GM18867 (cell line): ENCODE measurements around the gene ANKHD1.
A peak's percentile ranks its signal among the peaks of the same experiment; 100 is the strongest.

Experiments used
- ATAC-seq: cut with Tn5 transposase; IDR thresholded peaks from one replicate; pipeline ENCODE4 v1.9.1; 2021; ENCODE audit warnings: mild to moderate bottlenecking, moderate library complexity; ENCODE audit not compliant: unreplicated experiment

Gene ANKHD1

DNA sequence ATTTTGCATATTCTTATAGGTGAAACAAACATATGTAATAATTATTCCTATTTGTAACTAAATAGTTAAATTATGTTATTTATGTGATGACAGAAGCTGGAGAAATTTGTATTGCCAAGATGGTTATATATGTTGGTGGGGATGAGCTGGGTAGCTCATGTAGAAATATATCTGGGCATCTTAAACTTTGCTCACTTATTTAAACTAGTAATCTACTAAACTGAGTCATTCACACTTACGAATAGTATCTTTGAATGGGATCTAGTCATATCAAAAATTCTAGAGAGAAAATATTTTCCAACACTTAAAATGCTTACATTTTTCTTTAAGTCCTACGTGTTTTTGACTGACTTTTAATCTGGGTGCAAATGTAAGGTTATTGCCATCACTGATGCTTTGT is 101.2 kb downstream of the ANKHD1 start:
- ATAC-seq = no peak

- no peak for ATAC-seq
Observed at GRCh38 chr5:140509898-140510297, 108.3 kb downstream of the ANKHD1 start.

GRCh38 chr5:140513124-140513523 is 111.5 kb downstream of the ANKHD1 start:
- ATAC-seq = no peak

- no peak for ATAC-seq
Observed at GRCh38 chr5:140524003-140524402, 122.4 kb downstream of the ANKHD1 start.

DNA sequence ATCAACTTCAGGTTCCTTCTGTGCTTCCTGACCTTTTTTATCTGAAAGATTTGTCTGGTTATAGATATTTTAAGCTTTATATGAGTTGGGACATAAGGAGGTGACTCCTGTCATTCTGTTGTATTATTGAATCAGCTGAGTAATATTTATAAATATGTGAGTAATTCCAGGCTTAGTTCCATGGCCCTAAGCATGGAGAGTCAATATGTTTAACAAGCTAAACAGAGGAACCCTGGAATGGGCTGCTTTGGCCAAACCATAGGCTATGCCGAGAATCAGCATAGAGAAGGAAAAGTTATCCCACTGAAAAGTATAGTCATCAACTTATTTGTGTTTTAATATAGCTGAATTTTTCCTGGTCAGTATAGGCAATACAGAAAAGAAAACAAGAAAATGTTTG is 138.6 kb downstream of the ANKHD1 start:
- no peak for ATAC-seq

GRCh38 chr5:140542972-140543371 is 141.3 kb downstream of the ANKHD1 start:
- ATAC-seq = no peak

DNA sequence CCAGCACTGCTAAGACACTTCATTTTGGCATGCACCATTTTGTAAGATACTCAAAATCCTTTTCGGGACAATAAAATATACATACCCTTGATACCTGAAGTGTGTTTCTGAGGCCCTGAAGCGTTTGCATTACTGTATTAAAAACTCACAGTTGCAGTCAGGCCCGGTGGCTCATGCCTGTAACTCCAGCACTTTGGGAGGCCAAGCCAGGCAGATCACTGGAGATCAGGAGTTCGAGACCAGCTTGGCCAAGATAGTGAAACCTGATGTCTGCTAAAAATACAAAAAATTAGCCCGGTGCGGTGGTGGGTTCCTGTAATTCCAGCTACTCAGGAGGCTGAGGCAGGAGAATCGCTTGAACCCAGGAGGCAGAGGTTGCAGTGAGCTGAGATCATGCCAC is 143.4 kb downstream of the ANKHD1 start:
- no peak for ATAC-seq

DNA sequence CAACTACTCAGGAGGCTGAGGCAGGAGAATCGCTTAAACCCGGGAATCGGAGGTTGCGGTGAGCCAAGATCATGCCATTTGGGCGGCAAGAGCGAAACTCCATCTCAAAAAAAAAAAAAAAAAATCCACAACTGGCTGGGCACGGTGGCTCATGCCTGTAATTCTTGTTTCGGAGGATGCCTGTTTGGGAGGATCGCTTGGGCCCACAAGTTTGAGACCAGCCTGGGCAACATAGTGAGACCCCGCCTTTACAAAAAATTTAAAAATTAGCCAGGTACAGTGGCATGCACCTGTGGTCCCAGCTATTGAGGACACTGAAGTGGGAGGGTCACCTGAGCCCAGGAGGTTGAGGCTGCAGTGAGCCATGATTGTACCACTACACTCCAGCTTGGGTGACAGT is 144.0 kb downstream of the ANKHD1 start:
- no peak for ATAC-seq

GRCh38 chr5:140546851-140547507 is 145.3 kb downstream of the ANKHD1 start:
- ATAC-seq = no peak

GRCh38 chr5:140547508-140548299 is 146.1 kb downstream of the ANKHD1 start, which contains the start of gene EIF4EBP3:
TSS of gene EIF4EBP3 (plus strand) at chr5:140547662. CDS start at chr5:140547738, 76 bp downstream.
- ATAC-seq = peak; percentile 97

- no peak for ATAC-seq
Observed at GRCh38 chr5:140548300-140548688, 146.7 kb downstream of the ANKHD1 start.

- no peak for ATAC-seq
Observed at GRCh38 chr5:140548791-140549190, 147.2 kb downstream of the ANKHD1 start.

GRCh38 chr5:140549237-140550144 is 147.9 kb downstream of the ANKHD1 start:
- ATAC-seq = no peak

DNA sequence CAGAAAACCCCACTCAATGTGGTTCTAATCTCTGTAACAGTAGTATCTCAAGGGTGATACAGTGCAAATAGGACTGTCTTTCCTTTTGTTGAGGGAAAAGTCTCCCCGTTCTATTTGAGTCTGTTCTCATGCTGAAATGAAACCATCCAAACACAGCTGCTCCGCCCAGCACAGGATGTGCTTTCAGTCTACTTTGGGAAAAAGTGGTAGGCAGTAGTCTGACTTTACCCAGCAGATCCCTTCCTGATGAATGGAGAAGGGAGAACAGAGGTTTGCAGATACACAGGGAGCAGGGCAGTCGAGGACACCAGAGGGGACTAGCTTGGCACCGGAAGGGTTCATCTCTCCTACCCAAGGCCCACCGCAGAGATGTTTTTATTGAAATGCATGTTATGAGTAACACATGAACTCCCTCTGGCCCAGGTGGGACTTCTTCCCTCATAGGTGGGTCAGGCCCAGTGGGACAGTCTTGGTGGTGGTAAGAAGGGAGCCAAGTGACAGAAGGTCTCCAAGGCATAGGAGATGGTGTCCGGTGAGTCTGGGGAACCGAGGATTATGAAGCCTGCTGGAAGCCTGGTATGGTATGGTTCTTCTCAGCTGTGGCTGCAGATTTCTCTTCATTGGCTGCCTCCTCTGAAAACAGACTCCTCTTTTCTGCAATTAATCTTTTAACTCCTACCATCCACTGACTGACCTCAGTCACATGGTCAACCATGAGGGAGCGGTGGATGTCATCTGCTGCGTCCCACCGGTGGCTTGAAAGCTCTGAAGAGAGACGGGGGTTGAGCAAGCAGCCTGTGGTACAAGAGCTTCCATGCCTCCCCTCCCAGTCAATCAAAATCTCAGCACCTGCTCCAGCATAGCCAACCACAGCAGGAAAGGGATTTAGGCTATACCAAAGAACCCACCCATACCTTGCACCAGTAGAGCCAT is 148.8 kb downstream of the ANKHD1 start:
- no peak for ATAC-seq

DNA sequence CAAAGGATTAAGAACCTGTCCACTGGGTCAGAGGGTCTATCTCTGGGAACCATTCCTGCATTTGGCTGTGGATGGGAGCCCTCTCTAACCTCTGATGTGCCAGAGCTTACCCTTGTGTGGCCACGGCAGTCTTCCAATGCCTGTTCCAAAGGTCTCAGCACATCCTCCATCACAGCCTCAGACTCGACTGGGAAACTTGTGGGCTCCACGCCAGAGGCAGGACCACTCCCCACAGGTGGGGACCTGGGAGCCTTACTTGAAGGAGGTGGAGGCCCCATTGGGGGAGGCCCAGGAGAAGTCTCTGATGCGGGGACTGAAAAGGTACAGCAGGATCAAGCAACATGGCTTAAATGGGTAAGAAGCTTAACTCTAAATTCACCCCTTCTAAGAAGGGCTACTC is 150.2 kb downstream of the ANKHD1 start:
- no peak for ATAC-seq

- ATAC-seq = no peak
Observed at GRCh38 chr5:140553657-140554056, 152.0 kb downstream of the ANKHD1 start.

DNA sequence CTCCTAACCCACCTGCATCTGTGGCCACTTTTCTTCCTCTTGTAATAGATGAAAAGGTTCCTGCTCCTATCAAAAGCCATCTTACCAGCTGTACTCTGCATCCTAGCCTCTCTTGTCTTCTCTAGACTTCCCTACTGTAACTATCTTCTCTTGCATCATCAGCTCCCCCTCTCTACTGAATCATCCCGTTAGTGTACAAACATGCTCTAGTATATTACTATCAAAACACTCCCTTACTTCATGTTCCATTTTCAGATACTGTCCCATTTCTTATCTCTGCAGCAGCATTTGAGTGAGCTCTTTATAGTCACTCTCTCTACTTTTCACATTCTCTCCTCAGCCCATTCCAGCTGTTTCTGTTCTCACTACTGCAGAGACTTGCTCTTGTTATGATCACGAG is 152.8 kb downstream of the ANKHD1 start:
- no peak for ATAC-seq

DNA sequence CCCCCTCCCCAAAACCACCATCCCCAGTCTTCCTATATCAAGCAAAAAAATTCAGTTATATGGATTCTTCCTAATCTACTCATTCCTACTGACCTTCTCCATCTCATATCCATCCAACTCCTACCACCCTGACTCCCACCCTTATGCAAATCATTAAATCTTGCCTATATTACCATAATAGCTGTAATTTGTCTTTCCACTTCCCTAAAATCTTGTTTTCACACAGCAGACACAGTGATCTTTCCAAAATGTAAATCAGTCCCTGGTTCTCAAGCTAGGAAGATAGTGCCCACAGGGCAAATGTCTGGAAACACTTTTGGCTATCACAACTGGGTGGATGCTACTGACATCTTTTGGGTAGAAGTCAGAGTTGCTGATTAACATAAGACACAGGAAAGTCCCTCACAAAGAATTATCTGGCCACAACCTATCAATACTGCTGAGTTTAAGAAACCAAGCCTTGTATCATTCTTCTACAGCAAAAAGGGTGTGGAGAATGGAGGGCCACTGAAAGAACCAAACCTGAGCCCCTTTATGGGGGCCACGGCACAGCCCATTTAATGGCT is 154.2 kb downstream of the ANKHD1 start:
- no peak for ATAC-seq

DNA sequence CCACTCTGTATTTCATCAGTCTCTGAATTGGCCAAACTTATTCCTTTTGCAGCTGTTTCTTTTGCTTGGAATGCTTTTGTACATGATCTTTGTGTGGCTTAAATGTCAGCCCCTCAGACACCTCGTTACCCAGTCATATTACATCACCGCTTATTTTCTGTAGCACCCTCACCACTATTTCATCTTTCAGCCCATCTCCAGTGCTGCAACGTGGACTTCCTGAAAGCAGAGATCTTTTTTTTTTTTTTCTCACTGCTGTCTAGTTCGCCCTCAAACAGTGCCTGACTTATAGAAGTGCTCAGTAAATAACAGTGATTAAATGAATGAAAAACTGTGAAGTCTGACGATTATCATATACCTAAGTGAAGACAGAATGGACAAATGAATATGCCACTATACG is 154.8 kb downstream of the ANKHD1 start:
- no peak for ATAC-seq
